Gastrocnemius medialis (tissue), 4 donors: ENCODE measurements around the gene LCAT.

Experiments
- CTCF ChIP-seq, 5 experiments: fragments of 450-650 bp in 3 of 5; fragments of 200-600 bp in 2 of 5; sonication (generic) in 2 of 5; IDR thresholded peaks in 4 of 5; conservative IDR thresholded peaks in 1 of 5; 1 replicate in 4 of 5; 2 replicates in 1 of 5; pipeline ENCODE4 v1.5.1; 2016 to 2019; ENCODE audit warnings: antibody characterized with exemption in 5 of 5, mild to moderate bottlenecking in 3 of 5, moderate library complexity in 3 of 5
- POLR2A ChIP-seq, 2 donors: fragments of 450-650 bp; IDR thresholded peaks; one replicate each; pipeline ENCODE4 v1.6.1; 2017; ENCODE audit warnings: antibody characterized with exemption in 2 of 2, mild to moderate bottlenecking in 2 of 2, moderate library complexity in 2 of 2

GRCh38 chr16:67923414-67924116 lies 20.4 kb downstream of the LCAT start:
- TF ChIP-seq POLR2A (IDR thresholded peaks at IDR 0.05): no peak
- no peak for TF ChIP-seq CTCF (IDR thresholded peaks at IDR 0.05 in 4 of 5, conservative IDR thresholded peaks at IDR 0.05 in 1 of 5)
